Stomach smooth muscle (tissue), 2 donors: Measurements from ENCODE around the gene LAMC1.

Experiments
- H3K27ac ChIP-seq: one replicate; pipeline ENCODE4 v1.7.0; 2013; ENCODE audit warnings: mild to moderate bottlenecking, low read length, inconsistent platforms
- H3K27me3 ChIP-seq, 2 donors: one replicate each; pipeline ENCODE4 v1.7.0; 2013; ENCODE audit warnings: low read length in 2 of 2; ENCODE audit not compliant: insufficient read depth in 2 of 2, control insufficient read depth in 1 of 2
- H3K36me3 ChIP-seq, 2 donors: one replicate each; pipeline ENCODE4 v1.7.0; 2013; ENCODE audit warnings: low read length in 2 of 2; ENCODE audit not compliant: control insufficient read depth in 2 of 2, insufficient read depth in 2 of 2
- H3K4me1 ChIP-seq: one replicate; pipeline ENCODE4 v1.7.0; 2013; ENCODE audit warnings: low read length; ENCODE audit not compliant: control insufficient read depth, insufficient read depth
- H3K4me3 ChIP-seq, 2 donors: one replicate each; pipeline ENCODE4 v1.7.0; 2013; ENCODE audit warnings: low read length in 2 of 2
- H3K9ac ChIP-seq, 2 donors: one replicate each; pipeline ENCODE4 v1.7.0; 2013; ENCODE audit warnings: low read length in 2 of 2, mild to moderate bottlenecking in 1 of 2
- H3K9me3 ChIP-seq, 2 donors: one replicate each; pipeline ENCODE4 v1.7.0; 2013; ENCODE audit warnings: low read length in 2 of 2; ENCODE audit not compliant: control insufficient read depth in 2 of 2
- donor health status: healthy.
- donor health status: Pancreatic carcinoma.

The LAMC1 gene

GRCh38 chr1:182996816-182997215 lies 26.4 kb upstream of the LAMC1 start:
- Histone ChIP-seq H3K4me1 (no peaks in the 10 kb centered on the region), H3K9ac (no peak overlapping the region), H3K27me3 (no peaks in the 10 kb centered on the region), H3K9me3 (no peaks in the 10 kb centered on the region), H3K4me3 (no peak overlapping the region), H3K27ac (no peak overlapping the region), H3K36me3 (no peaks in the 10 kb centered on the region)

DNA sequence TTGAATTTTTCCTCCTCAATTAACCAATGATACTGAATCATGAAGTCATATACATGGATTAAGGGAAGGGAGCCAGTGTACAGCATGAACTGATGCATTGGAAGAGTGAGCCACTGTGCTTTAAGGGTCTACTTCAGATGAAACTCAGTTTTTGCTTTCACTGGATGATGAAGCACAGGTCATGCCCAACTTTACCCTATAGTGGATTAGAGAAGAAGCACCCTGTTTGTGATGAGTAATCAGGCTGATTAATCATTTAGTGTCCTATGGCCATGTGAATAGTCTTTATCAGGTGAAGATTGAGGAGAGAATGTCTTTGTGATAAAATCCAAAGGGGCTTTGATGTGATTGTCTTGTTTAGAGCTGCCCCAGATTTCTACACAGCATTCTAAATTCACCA lies 24.7 kb upstream of the LAMC1 start:
- Histone ChIP-seq H3K4me1 (no peaks in the 10 kb centered on the region), H3K9ac (no peak overlapping the region), H3K36me3 (no peaks in the 10 kb centered on the region), H3K4me3 (no peak overlapping the region), H3K27me3 (no peaks in the 10 kb centered on the region), H3K9me3 (no peaks in the 10 kb centered on the region), H3K27ac (no peak overlapping the region)

DNA sequence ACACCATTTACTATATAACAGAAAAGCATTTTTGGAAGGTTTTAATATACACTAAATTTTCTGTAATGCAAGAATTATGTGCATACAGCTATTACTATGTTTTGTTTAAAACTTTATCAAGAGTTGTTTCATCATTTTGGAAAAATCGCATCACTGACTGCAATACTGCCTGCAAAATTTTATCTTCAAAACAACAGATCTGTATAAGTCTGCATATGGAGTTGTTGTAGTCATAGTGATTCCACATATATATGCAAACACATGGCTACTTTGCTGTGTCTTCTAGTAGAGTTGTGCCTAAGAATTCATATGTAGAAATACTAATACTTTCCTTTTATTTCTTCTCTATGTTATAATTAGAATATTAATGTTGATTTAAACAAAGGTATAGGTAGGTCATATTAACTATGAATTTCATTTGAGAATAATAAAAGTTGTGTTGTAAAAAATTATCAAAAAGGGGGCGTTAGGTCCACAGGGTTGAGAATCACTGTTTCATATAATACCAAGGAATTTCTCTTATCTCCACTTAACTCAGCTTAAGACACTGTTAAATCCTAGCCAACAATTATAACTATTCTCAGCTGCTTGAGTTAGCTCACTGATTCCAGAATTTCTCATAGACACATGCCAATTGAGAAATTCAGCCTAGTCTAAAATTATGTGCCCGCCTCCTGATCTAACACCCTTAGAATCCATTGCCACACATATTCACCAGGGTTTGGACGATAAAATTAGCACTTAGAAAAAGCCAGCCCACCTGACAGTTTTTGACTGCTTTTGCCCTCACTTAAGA lies 22.9 kb upstream of the LAMC1 start:
- Histone ChIP-seq H3K27ac (no peak overlapping the region), H3K4me1 (no peaks in the 10 kb centered on the region), H3K9me3 (no peaks in the 10 kb centered on the region), H3K36me3 (no peaks in the 10 kb centered on the region), H3K9ac (no peak overlapping the region), H3K27me3 (no peaks in the 10 kb centered on the region), H3K4me3 (no peak overlapping the region)

DNA sequence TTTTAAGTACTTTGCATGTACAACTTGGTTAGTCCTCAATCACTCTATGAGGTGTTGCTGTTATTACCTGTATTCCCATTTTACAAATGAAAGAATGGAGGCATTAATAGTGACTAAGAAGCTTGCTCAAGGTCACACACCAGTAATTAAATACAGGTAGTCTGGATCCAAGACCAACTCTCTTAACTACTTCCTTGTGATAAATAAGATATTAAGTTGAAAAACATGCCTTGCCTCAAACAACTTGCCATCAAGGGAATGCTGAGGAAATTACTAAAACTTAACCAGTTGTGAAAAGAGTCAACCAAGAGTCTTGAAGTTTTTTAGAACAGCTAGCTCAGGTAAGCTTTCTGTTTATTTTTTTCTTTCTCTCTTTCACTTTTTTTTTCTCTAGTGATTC lies 21.0 kb upstream of the LAMC1 start:
- no peak overlapping the region for H3K4me3 ChIP-seq
- no peaks in the 10 kb centered on the region for H3K36me3 ChIP-seq
- no peaks in the 10 kb centered on the region for H3K27me3 ChIP-seq
- H3K27ac ChIP-seq = no peak overlapping the region
- no peaks in the 10 kb centered on the region for H3K4me1 ChIP-seq
- no peaks in the 10 kb centered on the region for H3K9me3 ChIP-seq
- no peak overlapping the region for H3K9ac ChIP-seq

- H3K9ac ChIP-seq = no peak overlapping the region
- no peak overlapping the region for H3K4me3 ChIP-seq
- no peaks in the 10 kb centered on the region for H3K36me3 ChIP-seq
- no peaks in the 10 kb centered on the region for H3K4me1 ChIP-seq
- H3K27ac ChIP-seq = no peak overlapping the region
- H3K9me3 ChIP-seq = no peaks in the 10 kb centered on the region
- no peaks in the 10 kb centered on the region for H3K27me3 ChIP-seq
These were observed 20.4 kb upstream of the LAMC1 start for GRCh38 chr1:183002797-183003196.

GRCh38 chr1:183003203-183003602 lies 20.0 kb upstream of the LAMC1 start:
- H3K36me3 ChIP-seq = no peaks in the 10 kb centered on the region
- no peak overlapping the region for H3K4me3 ChIP-seq
- H3K9ac ChIP-seq = no peak overlapping the region
- H3K9me3 ChIP-seq = no peaks in the 10 kb centered on the region
- H3K27me3 ChIP-seq = no peaks in the 10 kb centered on the region
- no peak overlapping the region for H3K27ac ChIP-seq
- no peaks in the 10 kb centered on the region for H3K4me1 ChIP-seq

DNA sequence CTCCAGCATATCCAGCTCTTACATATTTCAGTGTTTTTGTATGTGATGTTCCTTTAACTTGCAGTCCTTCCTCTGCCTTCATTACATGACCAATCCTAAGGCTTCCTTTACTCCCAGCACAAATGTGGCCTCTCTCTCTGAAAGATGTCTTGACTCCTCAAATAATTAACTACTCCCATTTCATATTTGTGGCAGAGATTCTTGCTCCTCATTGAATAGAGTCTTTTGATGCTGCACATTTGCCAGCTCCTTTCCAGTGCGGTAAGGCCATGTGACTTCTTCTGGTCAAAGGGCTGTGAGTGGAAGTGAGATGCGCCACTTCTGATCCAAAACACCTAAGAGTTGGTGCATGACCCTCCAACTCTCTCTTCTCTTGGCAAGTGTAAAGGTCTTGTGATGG lies 19.1 kb upstream of the LAMC1 start:
- Histone ChIP-seq H3K4me3 (no peak overlapping the region), H3K9ac (no peak overlapping the region), H3K27ac (no peak overlapping the region), H3K36me3 (no peaks in the 10 kb centered on the region), H3K4me1 (no peaks in the 10 kb centered on the region), H3K27me3 (no peaks in the 10 kb centered on the region), H3K9me3 (no peaks in the 10 kb centered on the region)

DNA sequence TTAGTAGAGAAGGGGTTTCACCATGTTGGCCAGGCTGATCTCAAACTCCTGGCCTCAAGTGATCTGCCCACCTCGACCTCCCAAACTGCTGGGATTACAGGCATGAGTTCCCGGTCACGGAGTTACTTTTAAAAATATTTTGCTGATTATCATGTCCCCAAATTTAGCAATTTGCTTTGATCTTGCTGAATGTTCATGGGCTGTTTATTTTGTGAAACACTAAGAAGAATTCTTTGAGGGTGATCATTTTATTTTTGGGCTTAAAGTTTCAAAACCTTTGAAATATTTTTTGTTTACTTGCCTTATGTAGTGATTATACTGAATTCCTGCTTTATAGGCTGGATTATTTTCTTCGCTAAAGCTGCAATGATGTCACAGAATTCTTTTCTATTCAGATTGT lies 11.4 kb upstream of the LAMC1 start:
- Histone ChIP-seq H3K4me1 (no peaks in the 10 kb centered on the region), H3K9me3 (peaks cover 0 to 4% of the 10 kb centered on the region in 2 donors), H3K4me3 (no peak overlapping the region), H3K27me3 (no peaks in the 10 kb centered on the region), H3K36me3 (no peaks in the 10 kb centered on the region), H3K27ac (no peak overlapping the region), H3K9ac (no peak overlapping the region)

GRCh38 chr1:183012301-183012994 lies 10.8 kb upstream of the LAMC1 start:
- Histone ChIP-seq H3K9ac (no peak overlapping the region), H3K4me3 (no peak overlapping the region), H3K9me3 (peaks cover 0 to 4% of the 10 kb centered on the region in 2 donors), H3K36me3 (no peaks in the 10 kb centered on the region), H3K27me3 (no peaks in the 10 kb centered on the region), H3K27ac (no peak overlapping the region), H3K4me1 (no peaks in the 10 kb centered on the region)

DNA sequence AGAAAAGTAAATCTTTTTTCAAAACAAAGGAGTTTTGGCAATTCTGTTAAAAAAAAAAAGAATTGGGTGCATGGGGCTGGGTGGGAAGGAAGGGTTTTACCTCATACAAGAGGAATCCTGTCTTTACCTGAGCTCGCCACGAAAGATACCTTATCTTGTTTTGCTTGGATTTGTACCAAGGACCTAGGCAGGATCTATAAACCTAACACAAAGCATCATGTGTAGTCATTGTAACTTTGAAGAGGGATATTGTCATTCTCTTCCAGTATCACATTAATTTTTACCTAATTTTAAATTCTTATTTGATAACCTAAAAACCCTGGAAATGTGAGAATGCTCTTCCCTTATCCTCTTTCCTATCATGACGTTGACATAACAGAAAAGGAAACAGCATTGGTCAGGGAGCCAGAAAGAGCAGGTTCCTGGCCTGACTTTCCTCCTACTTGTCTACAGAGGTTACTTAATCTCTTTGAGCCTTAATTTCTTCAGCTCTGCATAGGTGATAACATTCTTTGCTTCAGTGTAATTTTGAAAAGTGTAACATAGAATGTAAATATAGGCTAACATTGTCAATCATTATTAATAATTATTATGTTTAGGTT lies 4.0 kb upstream of the LAMC1 start:
- no peaks in the 10 kb centered on the region for H3K9me3 ChIP-seq
- peaks cover 3% of the 10 kb centered on the region for H3K4me1 ChIP-seq
- no peaks in the 10 kb centered on the region for H3K36me3 ChIP-seq
- H3K4me3 ChIP-seq = no peak overlapping the region
- H3K9ac ChIP-seq = no peak overlapping the region
- H3K27me3 ChIP-seq = no peaks in the 10 kb centered on the region
- H3K27ac ChIP-seq = no peak overlapping the region

GRCh38 chr1:183019860-183020259 lies 3.4 kb upstream of the LAMC1 start:
- H3K27ac ChIP-seq = no peak overlapping the region

More at GRCh38 chr1:183019860-183020259, 3.4 kb upstream of the LAMC1 start:
- H3K9ac ChIP-seq = no peak overlapping the region
- H3K36me3 ChIP-seq = no peaks in the 10 kb centered on the region
- no peaks in the 10 kb centered on the region for H3K27me3 ChIP-seq
- peaks cover 3% of the 10 kb centered on the region for H3K4me1 ChIP-seq
- no peaks in the 10 kb centered on the region for H3K9me3 ChIP-seq
- no peak overlapping the region for H3K4me3 ChIP-seq
